Measurements from ENCODE around the gene MPDU1. TPM values are rescaled to one million over a fixed set of nuclear protein-coding genes. Genes with fewer than 3 reads are reported as not detected.

MPDU1 gene
- total and polyA plus RNA-seq, 2 of the 13 experiments (the other 11 are each of a cell fraction or from before 2014, with no cell fraction given): 112 to 167 TPM

DNA sequence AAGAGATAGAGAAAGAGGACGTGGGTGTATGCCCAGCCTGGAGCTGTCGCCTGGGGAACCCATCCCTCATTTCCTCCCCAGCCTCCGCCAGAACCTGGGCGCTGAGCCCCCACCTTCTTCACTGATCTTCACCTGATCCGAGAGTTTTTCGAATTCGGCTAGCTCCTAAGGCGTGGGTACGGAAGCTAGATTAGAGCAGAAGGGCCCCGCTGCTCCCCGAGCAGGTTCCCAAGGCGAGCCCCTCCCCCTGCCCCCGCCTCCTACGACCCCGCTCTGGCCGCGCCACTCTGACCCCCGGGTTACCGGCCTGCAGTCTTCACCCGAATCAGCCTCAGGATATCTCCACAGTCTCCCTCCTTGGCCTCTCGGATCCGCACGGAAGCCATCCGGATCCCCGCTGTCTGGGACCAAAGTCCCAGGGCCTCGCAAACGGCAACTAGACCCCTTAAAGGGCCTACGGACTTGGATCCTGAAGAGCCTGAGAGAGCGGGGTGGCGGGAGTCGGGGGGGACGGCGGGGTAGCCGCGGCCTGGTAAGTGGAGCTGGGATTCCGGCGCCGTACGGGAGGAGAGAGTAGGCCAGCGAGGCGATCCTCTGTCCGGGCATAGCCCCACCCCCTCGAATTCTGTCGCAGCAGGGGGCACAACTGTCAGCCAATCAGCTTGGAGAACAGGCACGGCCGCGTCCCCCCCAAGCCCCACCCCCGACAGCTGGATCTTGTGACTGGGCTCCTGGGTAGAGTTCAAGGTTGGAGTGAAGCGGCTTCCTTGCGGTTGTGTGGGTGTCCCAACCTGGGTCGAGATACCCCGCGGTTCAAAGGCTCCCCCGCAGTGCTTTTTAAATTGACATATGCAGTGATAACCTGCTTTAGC, 43.8 kb downstream of the MPDU1 start, which contains the start of gene SAT2 (continued):
- TF ChIP-seq, protein P1, sequence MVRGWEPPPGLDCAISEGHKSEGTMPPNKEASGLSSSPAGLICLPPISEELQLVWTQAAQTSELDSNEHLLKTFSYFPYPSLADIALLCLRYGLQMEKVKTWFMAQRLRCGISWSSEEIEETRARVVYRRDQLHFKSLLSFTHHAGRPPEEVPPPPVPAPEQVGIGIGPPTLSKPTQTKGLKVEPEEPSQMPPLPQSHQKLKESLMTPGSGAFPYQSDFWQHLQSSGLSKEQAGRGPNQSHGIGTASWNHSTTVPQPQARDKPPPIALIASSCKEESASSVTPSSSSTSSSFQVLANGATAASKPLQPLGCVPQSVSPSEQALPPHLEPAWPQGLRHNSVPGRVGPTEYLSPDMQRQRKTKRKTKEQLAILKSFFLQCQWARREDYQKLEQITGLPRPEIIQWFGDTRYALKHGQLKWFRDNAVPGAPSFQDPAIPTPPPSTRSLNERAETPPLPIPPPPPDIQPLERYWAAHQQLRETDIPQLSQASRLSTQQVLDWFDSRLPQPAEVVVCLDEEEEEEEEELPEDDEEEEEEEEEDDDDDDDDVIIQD (CRISPR knock-in tag; IDR thresholded peaks at IDR 0.05; ENCODE audit: low read depth): peak; percentile 37; the same call in 1 of the 2 replicates
- TF ChIP-seq, protein P2, sequence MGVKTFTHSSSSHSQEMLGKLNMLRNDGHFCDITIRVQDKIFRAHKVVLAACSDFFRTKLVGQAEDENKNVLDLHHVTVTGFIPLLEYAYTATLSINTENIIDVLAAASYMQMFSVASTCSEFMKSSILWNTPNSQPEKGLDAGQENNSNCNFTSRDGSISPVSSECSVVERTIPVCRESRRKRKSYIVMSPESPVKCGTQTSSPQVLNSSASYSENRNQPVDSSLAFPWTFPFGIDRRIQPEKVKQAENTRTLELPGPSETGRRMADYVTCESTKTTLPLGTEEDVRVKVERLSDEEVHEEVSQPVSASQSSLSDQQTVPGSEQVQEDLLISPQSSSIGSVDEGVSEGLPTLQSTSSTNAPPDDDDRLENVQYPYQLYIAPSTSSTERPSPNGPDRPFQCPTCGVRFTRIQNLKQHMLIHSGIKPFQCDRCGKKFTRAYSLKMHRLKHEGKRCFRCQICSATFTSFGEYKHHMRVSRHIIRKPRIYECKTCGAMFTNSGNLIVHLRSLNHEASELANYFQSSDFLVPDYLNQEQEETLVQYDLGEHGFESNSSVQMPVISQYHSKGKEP (CRISPR knock-in tag; IDR thresholded peaks at IDR 0.05): 0 out of 2 replicates have a peak, but pooled peaks have one; percentile 24
- no peak for TF ChIP-seq ZNF496 (CRISPR knock-in tag; IDR thresholded peaks at IDR 0.05; ENCODE audit: insufficient replicate concordance)
- TF ChIP-seq RXRA (CRISPR knock-in tag; IDR thresholded peaks at IDR 0.05): peak; percentile 88
- TF ChIP-seq ATF3 (CRISPR knock-in tag; IDR thresholded peaks at IDR 0.05): no peak; the same call in 1 of the 2 replicates
- TF ChIP-seq ZNF557 (CRISPR knock-in tag; IDR thresholded peaks at IDR 0.05): 0 out of 2 replicates have a peak, but pooled peaks have one; percentile 51
- TF ChIP-seq, protein P3, sequence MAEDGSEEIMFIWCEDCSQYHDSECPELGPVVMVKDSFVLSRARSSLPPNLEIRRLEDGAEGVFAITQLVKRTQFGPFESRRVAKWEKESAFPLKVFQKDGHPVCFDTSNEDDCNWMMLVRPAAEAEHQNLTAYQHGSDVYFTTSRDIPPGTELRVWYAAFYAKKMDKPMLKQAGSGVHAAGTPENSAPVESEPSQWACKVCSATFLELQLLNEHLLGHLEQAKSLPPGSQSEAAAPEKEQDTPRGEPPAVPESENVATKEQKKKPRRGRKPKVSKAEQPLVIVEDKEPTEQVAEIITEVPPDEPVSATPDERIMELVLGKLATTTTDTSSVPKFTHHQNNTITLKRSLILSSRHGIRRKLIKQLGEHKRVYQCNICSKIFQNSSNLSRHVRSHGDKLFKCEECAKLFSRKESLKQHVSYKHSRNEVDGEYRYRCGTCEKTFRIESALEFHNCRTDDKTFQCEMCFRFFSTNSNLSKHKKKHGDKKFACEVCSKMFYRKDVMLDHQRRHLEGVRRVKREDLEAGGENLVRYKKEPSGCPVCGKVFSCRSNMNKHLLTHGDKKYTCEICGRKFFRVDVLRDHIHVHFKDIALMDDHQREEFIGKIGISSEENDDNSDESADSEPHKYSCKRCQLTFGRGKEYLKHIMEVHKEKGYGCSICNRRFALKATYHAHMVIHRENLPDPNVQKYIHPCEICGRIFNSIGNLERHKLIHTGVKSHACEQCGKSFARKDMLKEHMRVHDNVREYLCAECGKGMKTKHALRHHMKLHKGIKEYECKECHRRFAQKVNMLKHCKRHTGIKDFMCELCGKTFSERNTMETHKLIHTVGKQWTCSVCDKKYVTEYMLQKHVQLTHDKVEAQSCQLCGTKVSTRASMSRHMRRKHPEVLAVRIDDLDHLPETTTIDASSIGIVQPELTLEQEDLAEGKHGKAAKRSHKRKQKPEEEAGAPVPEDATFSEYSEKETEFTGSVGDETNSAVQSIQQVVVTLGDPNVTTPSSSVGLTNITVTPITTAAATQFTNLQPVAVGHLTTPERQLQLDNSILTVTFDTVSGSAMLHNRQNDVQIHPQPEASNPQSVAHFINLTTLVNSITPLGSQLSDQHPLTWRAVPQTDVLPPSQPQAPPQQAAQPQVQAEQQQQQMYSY (CRISPR knock-in tag; IDR thresholded peaks at IDR 0.05): 0 out of 2 replicates have a peak, but pooled peaks have one; percentile 43
- no peak for TF ChIP-seq ZNF20 (CRISPR knock-in tag; IDR thresholded peaks at IDR 0.05)
- TF ChIP-seq TOPORS (CRISPR knock-in tag; IDR thresholded peaks at IDR 0.05): no peak
- no peak for TF ChIP-seq MAF1 (CRISPR knock-in tag; IDR thresholded peaks at IDR 0.05; ENCODE audit: borderline replicate concordance)
- peak; percentile 69; the same call in 1 of the 2 replicates for TF ChIP-seq KLF12 (CRISPR knock-in tag; IDR thresholded peaks at IDR 0.05; ENCODE audit: borderline replicate concordance)
- TF ChIP-seq, protein P4, sequence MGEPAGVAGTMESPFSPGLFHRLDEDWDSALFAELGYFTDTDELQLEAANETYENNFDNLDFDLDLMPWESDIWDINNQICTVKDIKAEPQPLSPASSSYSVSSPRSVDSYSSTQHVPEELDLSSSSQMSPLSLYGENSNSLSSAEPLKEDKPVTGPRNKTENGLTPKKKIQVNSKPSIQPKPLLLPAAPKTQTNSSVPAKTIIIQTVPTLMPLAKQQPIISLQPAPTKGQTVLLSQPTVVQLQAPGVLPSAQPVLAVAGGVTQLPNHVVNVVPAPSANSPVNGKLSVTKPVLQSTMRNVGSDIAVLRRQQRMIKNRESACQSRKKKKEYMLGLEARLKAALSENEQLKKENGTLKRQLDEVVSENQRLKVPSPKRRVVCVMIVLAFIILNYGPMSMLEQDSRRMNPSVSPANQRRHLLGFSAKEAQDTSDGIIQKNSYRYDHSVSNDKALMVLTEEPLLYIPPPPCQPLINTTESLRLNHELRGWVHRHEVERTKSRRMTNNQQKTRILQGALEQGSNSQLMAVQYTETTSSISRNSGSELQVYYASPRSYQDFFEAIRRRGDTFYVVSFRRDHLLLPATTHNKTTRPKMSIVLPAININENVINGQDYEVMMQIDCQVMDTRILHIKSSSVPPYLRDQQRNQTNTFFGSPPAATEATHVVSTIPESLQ (CRISPR knock-in tag; conservative IDR thresholded peaks at IDR 0.05): no peak
- peak; percentile 52; the same call in 1 of the 2 replicates for TF ChIP-seq ZNF34 (CRISPR knock-in tag; IDR thresholded peaks at IDR 0.05; ENCODE audit: borderline replicate concordance)
- TF ChIP-seq, protein P5, sequence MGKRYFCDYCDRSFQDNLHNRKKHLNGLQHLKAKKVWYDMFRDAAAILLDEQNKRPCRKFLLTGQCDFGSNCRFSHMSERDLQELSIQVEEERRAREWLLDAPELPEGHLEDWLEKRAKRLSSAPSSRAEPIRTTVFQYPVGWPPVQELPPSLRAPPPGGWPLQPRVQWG (CRISPR knock-in tag; IDR thresholded peaks at IDR 0.05; ENCODE audit: borderline replicate concordance, low read depth): no peak
- TF ChIP-seq HBP1 (CRISPR knock-in tag; IDR thresholded peaks at IDR 0.05; ENCODE audit: low read depth): no peak
- peak; percentile 61; the same call in 1 of the 2 replicates for TF ChIP-seq ZSCAN9 (CRISPR knock-in tag; IDR thresholded peaks at IDR 0.05; ENCODE audit: borderline replicate concordance)

Data from HepG2 (cell line).